Gastrocnemius medialis (tissue), 4 donors: ENCODE measurements around the gene DKK2. TPM values are rescaled to one million over a fixed set of nuclear protein-coding genes. Genes with fewer than 3 reads are reported as not detected.

ENCODE experiments used
- ATAC-seq, 2 donors: fragments of 150-250 bp; one replicate each; pipeline ENCODE4 v1.9.1; 2016
- DNase-seq, 2 donors: peaks; one replicate each; pipeline ENCODE4 v3.0.0-alpha.2; 2019
- H3K27ac ChIP-seq, 4 donors: fragments of 200-600 bp; sonication (generic); 1 replicate in 1 of 4; 2 replicates in 3 of 4; pipeline ENCODE4 v1.5.1; 2016 to 2018; ENCODE audit warnings: mild to moderate bottlenecking in 2 of 4, moderate library complexity in 1 of 4
- H3K27me3 ChIP-seq, 3 donors: fragments of 200-600 bp; sonication (generic) in 2 of 3; 1 replicate in 1 of 3; 2 replicates in 2 of 3; pipeline versions ENCODE4 v1.5.1 to v1.6.0; 2016 to 2019; ENCODE audit warnings: mild to moderate bottlenecking in 1 of 3, moderate library complexity in 1 of 3
- H3K36me3 ChIP-seq, 2 donors: fragments of 200-600 bp; sonication (generic) in 1 of 2; one replicate each; pipeline ENCODE4 v1.5.1; 2017 to 2018
- H3K4me1 ChIP-seq, 2 donors: fragments of 200-600 bp; sonication (generic) in 1 of 2; one replicate each; pipeline ENCODE4 v1.5.1; 2016 to 2017; ENCODE audit warnings: mild to moderate bottlenecking in 2 of 2
- H3K4me3 ChIP-seq, 4 donors: fragments of 200-600 bp; sonication (generic) in 3 of 4; 1 replicate in 1 of 4; 2 replicates in 3 of 4; pipeline ENCODE4 v1.5.1; 2016 to 2019; ENCODE audit warnings: mild to moderate bottlenecking in 2 of 4
- H3K9me3 ChIP-seq, 3 donors: fragments of 200-600 bp; sonication (generic) in 2 of 3; 1 replicate in 1 of 3; 2 replicates in 2 of 3; pipeline ENCODE4 v1.5.1; 2016 to 2019
- POLR2A ChIP-seq, 2 donors: fragments of 450-650 bp; IDR thresholded peaks; one replicate each; pipeline ENCODE4 v1.6.1; 2017; ENCODE audit warnings: antibody characterized with exemption in 2 of 2, mild to moderate bottlenecking in 2 of 2, moderate library complexity in 2 of 2
- in situ Hi-C, 4 donors: fragments of 200-750 bp; cut with MboI; loops; one replicate each; pipeline versions ENCODE4 v1.15.0 to v1.8.0; 2017; ENCODE audit warnings: low sequenced_read_pairs in 4 of 4
- intact Hi-C: fragments of 100-400 bp; cut with DNase I; formaldehyde crosslinking; loops from one replicate; pipeline ENCODE4 v1.15.1; 2023; ENCODE audit warnings: low total_unique reads
- total RNA-seq, 4 donors: library from RNA; depleted of rRNA; stranded (reverse); fragments of >200 nt; gene quantifications; one replicate each; pipeline versions ENCODE4 v1.1.0 to v1.2.3, GENCODE V29; 2016
- TF ChIP-seq, protein P1 (sequence below), 5 experiments: fragments of 450-650 bp in 3 of 5; fragments of 200-600 bp in 2 of 5; sonication (generic) in 2 of 5; IDR thresholded peaks in 4 of 5; conservative IDR thresholded peaks in 1 of 5; 1 replicate in 4 of 5; 2 replicates in 1 of 5; pipeline ENCODE4 v1.5.1; 2016 to 2019; ENCODE audit warnings: antibody characterized with exemption in 5 of 5, mild to moderate bottlenecking in 3 of 5, moderate library complexity in 3 of 5

DKK2 gene
- total RNA-seq, 4 donors from 2014 or later: 0.52 to 1.2 (median 0.64) TPM; not detected in 1

DNA sequence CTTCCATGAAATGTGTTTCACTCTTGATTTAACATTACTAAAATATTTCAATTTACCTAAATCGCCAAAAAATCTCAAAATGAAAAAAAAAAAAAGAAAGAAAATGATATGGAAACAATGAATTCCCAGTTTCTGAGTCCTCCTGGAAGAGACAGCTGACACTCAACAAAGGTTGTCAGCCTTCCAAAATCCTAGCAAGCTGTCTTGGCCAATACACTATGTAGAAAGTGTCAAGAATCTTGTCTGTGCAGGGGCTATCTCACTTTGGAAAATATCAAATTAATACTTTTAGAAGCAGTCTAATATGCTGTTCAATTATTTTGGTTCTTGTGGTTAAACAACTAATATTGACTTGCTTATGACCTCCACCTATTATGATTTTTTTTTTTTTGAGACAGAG, 8.7 kb downstream of the DKK2 start:
- no peaks in the 10 kb centered on the region for H3K36me3 ChIP-seq
- no peak overlapping the region for H3K27ac ChIP-seq
- ATAC-seq (no peak), DNase-seq (no peak)
- no peaks in the 10 kb centered on the region for H3K4me1 ChIP-seq
- intact Hi-C loops: no loop called here
- H3K27me3 ChIP-seq: no peaks in the 10 kb centered on the region
- H3K4me3 ChIP-seq: no peak overlapping the region
- in situ Hi-C loops: no loop called here
- TF ChIP-seq, protein P1, sequence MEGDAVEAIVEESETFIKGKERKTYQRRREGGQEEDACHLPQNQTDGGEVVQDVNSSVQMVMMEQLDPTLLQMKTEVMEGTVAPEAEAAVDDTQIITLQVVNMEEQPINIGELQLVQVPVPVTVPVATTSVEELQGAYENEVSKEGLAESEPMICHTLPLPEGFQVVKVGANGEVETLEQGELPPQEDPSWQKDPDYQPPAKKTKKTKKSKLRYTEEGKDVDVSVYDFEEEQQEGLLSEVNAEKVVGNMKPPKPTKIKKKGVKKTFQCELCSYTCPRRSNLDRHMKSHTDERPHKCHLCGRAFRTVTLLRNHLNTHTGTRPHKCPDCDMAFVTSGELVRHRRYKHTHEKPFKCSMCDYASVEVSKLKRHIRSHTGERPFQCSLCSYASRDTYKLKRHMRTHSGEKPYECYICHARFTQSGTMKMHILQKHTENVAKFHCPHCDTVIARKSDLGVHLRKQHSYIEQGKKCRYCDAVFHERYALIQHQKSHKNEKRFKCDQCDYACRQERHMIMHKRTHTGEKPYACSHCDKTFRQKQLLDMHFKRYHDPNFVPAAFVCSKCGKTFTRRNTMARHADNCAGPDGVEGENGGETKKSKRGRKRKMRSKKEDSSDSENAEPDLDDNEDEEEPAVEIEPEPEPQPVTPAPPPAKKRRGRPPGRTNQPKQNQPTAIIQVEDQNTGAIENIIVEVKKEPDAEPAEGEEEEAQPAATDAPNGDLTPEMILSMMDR (IDR thresholded peaks at IDR 0.05 in 4 of 5, conservative IDR thresholded peaks at IDR 0.05 in 1 of 5): no peak
- no peak for TF ChIP-seq POLR2A (IDR thresholded peaks at IDR 0.05)
- H3K9me3 ChIP-seq: no peaks in the 10 kb centered on the region

DNA sequence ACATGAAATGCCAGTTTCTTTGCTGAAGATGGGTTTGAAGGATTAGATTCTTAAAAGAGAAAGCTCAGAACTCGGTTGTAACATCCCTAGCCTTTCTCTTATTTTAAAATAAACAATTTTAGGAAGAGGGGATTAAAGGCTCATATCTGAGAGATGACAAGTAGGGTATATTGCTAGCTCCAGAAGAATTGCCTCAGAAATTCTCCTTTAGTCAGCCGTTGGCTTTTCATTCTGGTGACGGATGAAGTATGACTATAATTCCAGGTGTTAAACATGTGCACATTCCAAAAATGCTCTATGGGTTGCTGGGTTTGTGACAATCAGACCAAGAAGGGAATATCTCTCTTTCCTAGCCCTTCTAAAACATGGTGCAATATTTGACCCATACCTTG, 17.8 kb downstream of the DKK2 start:
- no peak for TF ChIP-seq POLR2A (IDR thresholded peaks at IDR 0.05)
- TF ChIP-seq, protein P1 (IDR thresholded peaks at IDR 0.05 in 4 of 5, conservative IDR thresholded peaks at IDR 0.05 in 1 of 5): no peak
- in situ Hi-C loops: no loop called here

GRCh38 chr4:107017443-107018343, 18.4 kb downstream of the DKK2 start:
- Histone ChIP-seq H3K4me3 (no peak overlapping the region), H3K36me3 (no peaks in the 10 kb centered on the region), H3K4me1 (no peaks in the 10 kb centered on the region), H3K27me3 (no peaks in the 10 kb centered on the region), H3K9me3 (no peaks in the 10 kb centered on the region), H3K27ac (no peak overlapping the region)
- intact Hi-C loops: no loop called here
- TF ChIP-seq, protein P1 (IDR thresholded peaks at IDR 0.05 in 4 of 5, conservative IDR thresholded peaks at IDR 0.05 in 1 of 5): no peak
- no peak for TF ChIP-seq POLR2A (IDR thresholded peaks at IDR 0.05)
- in situ Hi-C loops: no loop called here
- ATAC-seq: no peak
- DNase-seq: no peak

More for the DNA sequence above, 17.8 kb downstream of the DKK2 start:
- Histone ChIP-seq H3K27ac (no peak overlapping the region), H3K27me3 (no peaks in the 10 kb centered on the region), H3K9me3 (no peaks in the 10 kb centered on the region), H3K36me3 (no peaks in the 10 kb centered on the region), H3K4me1 (no peaks in the 10 kb centered on the region), H3K4me3 (no peak overlapping the region)
- DNase-seq: no peak
- no peak for ATAC-seq
- intact Hi-C loops: no loop called here

GRCh38 chr4:107011312-107011711, 24.8 kb downstream of the DKK2 start:
- H3K27ac ChIP-seq: no peak overlapping the region
- ATAC-seq (no peak), DNase-seq (no peak)
- TF ChIP-seq, protein P1 (IDR thresholded peaks at IDR 0.05 in 4 of 5, conservative IDR thresholded peaks at IDR 0.05 in 1 of 5): no peak
- no peak for TF ChIP-seq POLR2A (IDR thresholded peaks at IDR 0.05)
- H3K27me3 ChIP-seq: no peaks in the 10 kb centered on the region
- H3K4me1 ChIP-seq: no peaks in the 10 kb centered on the region
- intact Hi-C loops: no loop called here
- H3K9me3 ChIP-seq: no peaks in the 10 kb centered on the region
- no peak overlapping the region for H3K4me3 ChIP-seq
- H3K36me3 ChIP-seq: no peaks in the 10 kb centered on the region
- in situ Hi-C loops: no loop called here
